Hepatocyte (in vitro differentiated cells): ENCODE results near the gene VWA8.

ENCODE experiments used
- CTCF ChIP-seq: fragments of 200-600 bp; sonication (generic); IDR thresholded peaks from 2 replicates; pipeline ENCODE4 v1.5.1; 2016; ENCODE audit warnings: antibody characterized with exemption, mild to moderate bottlenecking; ENCODE audit not compliant: poor library complexity
- EZH2 ChIP-seq: fragments of 200-600 bp; sonication (generic); IDR thresholded peaks from 2 replicates; pipeline ENCODE4 v1.6.1; 2016; ENCODE audit warnings: antibody characterized with exemption, mild to moderate bottlenecking, borderline replicate concordance
- EZH2phosphoT487 ChIP-seq: fragments of 200-600 bp; sonication (generic); IDR thresholded peaks from one replicate; pipeline ENCODE4 v1.6.1; 2018; ENCODE audit warnings: antibody characterized with exemption, mild to moderate bottlenecking, low read depth, moderate library complexity; ENCODE audit not compliant: unreplicated experiment, severe bottlenecking

GRCh38 chr13:41756198-41756880 is 204.6 kb downstream of the VWA8 start:
- TF ChIP-seq CTCF (no peak), EZH2 (no peak), EZH2phosphoT487 (no peak)
